Measurements from ENCODE around the gene PSMD5.

The PSMD5 gene

DNA sequence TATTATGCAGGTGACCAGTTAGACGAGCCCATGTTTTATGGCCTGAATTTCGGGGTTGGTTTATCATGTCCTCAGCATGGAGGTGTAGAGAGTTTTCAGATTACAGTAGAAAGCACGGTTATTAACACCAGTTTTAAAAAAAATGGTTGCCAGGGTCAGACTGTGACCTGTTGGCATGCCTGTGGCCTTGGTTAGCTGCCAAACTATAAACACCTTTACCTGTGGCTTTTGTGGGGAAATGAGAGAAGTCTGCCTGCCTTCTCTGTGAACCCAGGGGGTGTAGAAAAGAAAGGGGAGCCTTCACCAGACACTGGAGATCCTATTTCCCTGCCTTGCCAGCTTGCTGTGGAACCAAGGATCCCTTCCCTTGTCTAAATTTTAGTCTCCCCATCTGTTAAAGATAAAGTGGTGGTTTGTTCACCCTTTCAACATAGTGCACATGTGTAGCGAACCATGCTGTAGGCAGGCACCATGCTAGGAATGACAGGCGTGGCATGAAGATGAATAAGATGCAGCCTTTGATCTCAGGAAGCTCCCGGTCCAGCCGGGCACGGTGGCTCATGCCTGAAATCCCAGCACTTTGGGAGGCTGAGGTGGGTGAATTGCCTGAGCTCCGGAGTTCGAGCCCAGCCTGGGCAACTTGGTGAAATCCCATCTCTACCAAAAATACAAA, 40.3 kb upstream of the PSMD5 start:
- Histone ChIP-seq H3K36me3 (ENCODE audit: control insufficient read depth, low read depth, low read length) (no peaks in the 10 kb centered on the region), H3K4me3 (ENCODE audit: low read length) (no peak overlapping the region), H3K4me1 (ENCODE audit: control insufficient read depth, low read depth, low read length) (peaks cover 6% of the 10 kb centered on the region), H3K9me3 (ENCODE audit: control insufficient read depth, low read depth, low read length) (no peaks in the 10 kb centered on the region), H3K27me3 (ENCODE audit: control insufficient read depth, insufficient read depth, low read length) (peaks cover 2% of the 10 kb centered on the region), H3K27ac (ENCODE audit: low read length) (no peak overlapping the region), H3K9ac (ENCODE audit: low read length) (no peak overlapping the region)

- no peak overlapping the region for H3K27ac ChIP-seq (ENCODE audit: low read length)
- peaks cover 20% of the 10 kb centered on the region for H3K4me1 ChIP-seq (ENCODE audit: control insufficient read depth, low read depth, low read length)
- H3K27me3 ChIP-seq (ENCODE audit: control insufficient read depth, insufficient read depth, low read length) = peaks cover 18% of the 10 kb centered on the region
- no peaks in the 10 kb centered on the region for H3K36me3 ChIP-seq (ENCODE audit: control insufficient read depth, low read depth, low read length)
- H3K4me3 ChIP-seq (ENCODE audit: low read length) = no peak overlapping the region
- no peaks in the 10 kb centered on the region for H3K9me3 ChIP-seq (ENCODE audit: control insufficient read depth, low read depth, low read length)
- no peak overlapping the region for H3K9ac ChIP-seq (ENCODE audit: low read length)
Observed at GRCh38 chr9:120879446-120879845, 36.7 kb upstream of the PSMD5 start.

DNA sequence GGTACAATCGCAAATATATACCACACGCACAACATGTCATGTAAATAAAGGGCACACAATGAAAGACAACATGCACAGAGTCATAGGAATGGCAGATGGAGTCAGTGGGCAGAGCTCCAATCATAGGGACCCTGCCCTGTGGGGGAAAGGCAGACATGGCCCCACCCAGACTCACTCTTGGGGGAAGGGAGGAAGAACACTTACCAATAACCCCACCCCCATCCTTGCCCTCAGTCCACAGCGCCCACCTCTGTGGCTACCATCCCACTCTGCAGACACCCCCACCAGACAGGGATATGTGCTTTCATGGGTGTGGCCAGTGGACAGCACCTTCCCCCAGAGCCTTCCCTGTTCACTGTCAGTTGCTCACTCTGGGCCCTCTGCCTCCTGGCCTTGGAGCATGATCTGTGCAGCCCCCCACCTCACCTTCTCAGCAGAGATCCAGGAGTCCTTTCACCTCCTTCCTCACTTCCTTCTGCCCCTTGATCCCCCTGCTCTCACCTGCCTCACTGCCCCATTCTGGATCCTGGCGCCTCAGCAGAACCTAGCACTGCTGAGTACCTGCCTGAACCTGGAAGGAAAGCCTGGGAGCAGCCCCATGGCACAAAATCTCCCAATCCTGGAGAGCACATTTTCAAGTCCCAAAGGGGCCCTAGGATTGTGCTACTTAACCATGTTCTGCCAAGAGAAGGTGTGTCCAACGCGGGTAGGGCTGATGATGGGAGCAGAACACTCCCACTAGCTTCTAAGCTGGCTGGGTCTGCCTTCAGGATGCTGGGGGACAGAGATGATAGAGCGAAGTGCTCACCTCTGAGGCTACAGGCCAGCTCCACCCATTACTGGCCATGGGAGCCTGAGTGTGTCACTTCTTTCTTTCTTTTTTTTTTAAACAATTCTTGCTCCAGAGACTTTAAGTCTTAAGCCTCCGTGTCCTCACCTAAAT, 35.7 kb upstream of the PSMD5 start:
- Histone ChIP-seq H3K4me1 (ENCODE audit: control insufficient read depth, low read depth, low read length) (peaks cover 30% of the 10 kb centered on the region), H3K9ac (ENCODE audit: low read length) (no peak overlapping the region), H3K4me3 (ENCODE audit: low read length) (no peak overlapping the region), H3K36me3 (ENCODE audit: control insufficient read depth, low read depth, low read length) (no peaks in the 10 kb centered on the region), H3K27ac (ENCODE audit: low read length) (no peak overlapping the region), H3K27me3 (ENCODE audit: control insufficient read depth, insufficient read depth, low read length) (peaks cover 18% of the 10 kb centered on the region), H3K9me3 (ENCODE audit: control insufficient read depth, low read depth, low read length) (no peaks in the 10 kb centered on the region)

DNA sequence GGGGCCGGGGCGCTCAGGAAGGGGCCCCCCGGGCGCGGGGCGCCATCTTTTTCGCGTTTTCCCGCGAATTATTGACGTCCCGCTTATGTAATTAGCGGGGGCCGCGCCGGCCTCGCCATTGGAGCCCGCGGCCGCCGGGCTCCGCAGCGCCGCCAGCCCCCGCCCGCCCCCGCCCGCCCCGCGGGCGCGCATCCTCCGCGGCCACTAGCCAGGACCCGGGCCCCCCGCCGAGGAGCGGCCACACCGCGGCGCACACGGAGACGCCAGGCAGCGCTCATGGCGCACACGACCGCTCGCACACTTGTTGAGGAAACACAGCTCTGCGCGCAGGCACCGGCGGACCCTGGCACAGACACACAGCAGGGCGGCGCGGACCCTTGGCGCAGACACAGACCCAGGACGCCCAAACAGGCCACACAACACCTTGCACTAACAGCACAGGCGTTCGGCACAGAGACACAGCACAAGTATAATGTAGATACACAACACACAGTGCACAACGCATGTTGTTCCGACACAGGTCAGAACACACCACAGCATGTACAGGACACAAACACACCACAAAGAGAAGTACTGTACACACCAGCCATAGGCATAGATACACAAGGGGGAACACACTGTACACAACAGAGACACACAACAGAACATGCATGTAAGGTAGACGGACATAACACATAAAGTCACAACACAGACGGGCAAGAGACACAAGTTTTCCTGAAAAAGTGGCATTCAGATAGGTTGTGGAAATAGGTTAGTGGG, 34.7 kb upstream of the PSMD5 start:
- H3K9ac ChIP-seq (ENCODE audit: low read length) = no peak overlapping the region
- peaks cover 40% of the 10 kb centered on the region for H3K4me1 ChIP-seq (ENCODE audit: control insufficient read depth, low read depth, low read length)
- H3K27ac ChIP-seq (ENCODE audit: low read length) = no peak overlapping the region

DNA sequence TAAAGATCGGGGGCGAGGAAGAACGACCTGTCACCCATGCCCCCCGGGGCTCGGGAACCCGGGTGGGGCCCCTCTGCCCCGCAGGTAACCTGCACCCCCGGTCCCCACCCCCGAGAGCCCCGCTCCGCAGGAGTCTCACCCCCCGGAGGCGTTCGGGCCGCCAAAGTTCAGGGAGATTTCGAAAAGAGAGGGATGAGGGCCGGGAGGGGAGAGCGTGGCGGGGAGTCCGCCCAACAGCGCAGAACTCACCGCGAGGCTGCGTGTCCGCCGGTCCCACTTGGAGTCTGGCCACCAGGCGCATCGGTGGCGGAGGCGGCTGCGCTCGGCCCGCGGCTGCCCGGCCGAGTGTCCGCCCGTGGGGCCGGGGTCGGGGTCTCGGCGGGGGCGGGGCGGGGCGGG, 34.1 kb upstream of the PSMD5 start, which contains the start of gene PHF19:
PHF19 (minus strand) TSS at position 347 of the 399 bp plus-strand sequence. CDS start 2,447 bp downstream, outside the sequence.
- no peaks in the 10 kb centered on the region for H3K36me3 ChIP-seq (ENCODE audit: control insufficient read depth, low read depth, low read length)
- peak within 1 kb of the TSS; percentile 66 for H3K9ac ChIP-seq (ENCODE audit: low read length)
- H3K27me3 ChIP-seq (ENCODE audit: control insufficient read depth, insufficient read depth, low read length) = peaks cover 18% of the 10 kb centered on the region
- no peak within 1 kb of the TSS for H3K27ac ChIP-seq (ENCODE audit: low read length)
- H3K4me3 ChIP-seq (ENCODE audit: low read length) = peak within 1 kb of the TSS; percentile 78
- H3K9me3 ChIP-seq (ENCODE audit: control insufficient read depth, low read depth, low read length) = no peaks in the 10 kb centered on the region
- peaks cover 45% of the 10 kb centered on the region for H3K4me1 ChIP-seq (ENCODE audit: control insufficient read depth, low read depth, low read length)

More for the DNA sequence above, 34.7 kb upstream of the PSMD5 start:
- no peaks in the 10 kb centered on the region for H3K36me3 ChIP-seq (ENCODE audit: control insufficient read depth, low read depth, low read length)
- H3K27me3 ChIP-seq (ENCODE audit: control insufficient read depth, insufficient read depth, low read length) = peaks cover 18% of the 10 kb centered on the region
- peak overlapping the region; percentile 61 for H3K4me3 ChIP-seq (ENCODE audit: low read length)
- no peaks in the 10 kb centered on the region for H3K9me3 ChIP-seq (ENCODE audit: control insufficient read depth, low read depth, low read length)

DNA sequence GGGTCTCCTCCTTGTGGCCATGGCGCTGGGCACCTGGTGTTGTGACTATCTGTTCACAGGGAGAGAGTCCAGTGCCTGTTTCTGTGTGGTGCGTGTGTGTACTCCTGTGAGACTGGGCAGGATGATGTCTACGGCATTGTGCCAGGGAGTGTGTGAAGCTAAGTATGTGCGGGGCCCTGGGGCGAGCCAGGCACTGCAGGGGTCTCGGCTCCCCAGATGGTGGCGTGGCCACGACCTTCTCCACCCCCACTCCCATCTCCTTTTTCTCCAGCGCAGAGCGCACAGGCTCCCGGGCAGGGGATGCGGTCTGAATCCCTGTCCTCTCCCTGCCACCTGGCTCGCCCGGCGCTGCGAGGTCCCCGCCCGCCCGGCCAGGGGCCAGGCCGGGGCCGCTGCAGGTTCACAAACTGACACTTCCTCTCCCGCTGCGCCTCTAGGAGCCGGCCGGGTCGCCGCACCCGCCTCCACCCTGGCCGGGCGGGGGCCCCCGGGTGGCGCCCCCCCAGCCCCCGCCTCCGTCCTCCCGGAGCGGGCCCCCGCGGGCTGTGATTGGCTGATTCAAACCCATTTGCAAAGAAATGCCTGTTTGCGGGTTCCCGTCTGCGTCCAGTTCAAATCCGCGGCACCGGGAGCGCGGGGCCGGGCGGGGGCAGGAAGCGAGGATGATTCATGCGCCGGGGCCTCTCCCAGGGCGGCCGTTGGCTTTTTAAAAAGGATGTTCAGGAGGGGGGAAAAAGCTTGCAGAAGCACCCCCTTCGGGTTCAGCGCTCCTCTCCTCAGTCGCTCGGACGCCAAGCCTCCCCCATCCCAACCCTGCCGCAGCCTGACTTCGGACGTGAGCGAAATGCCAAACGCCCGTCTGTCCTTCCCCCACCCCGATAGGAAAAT, 33.5 kb upstream of the PSMD5 start:
- Histone ChIP-seq H3K27me3 (ENCODE audit: control insufficient read depth, insufficient read depth, low read length) (peaks cover 18% of the 10 kb centered on the region), H3K27ac (ENCODE audit: low read length) (no peak overlapping the region), H3K9me3 (ENCODE audit: control insufficient read depth, low read depth, low read length) (no peaks in the 10 kb centered on the region), H3K36me3 (ENCODE audit: control insufficient read depth, low read depth, low read length) (no peaks in the 10 kb centered on the region), H3K4me3 (ENCODE audit: low read length) (peak overlapping the region; percentile 78), H3K9ac (ENCODE audit: low read length) (peak overlapping the region; percentile 66), H3K4me1 (ENCODE audit: control insufficient read depth, low read depth, low read length) (peaks cover 45% of the 10 kb centered on the region)

- H3K27me3 ChIP-seq (ENCODE audit: control insufficient read depth, insufficient read depth, low read length) = peaks cover 18% of the 10 kb centered on the region
- H3K9me3 ChIP-seq (ENCODE audit: control insufficient read depth, low read depth, low read length) = no peaks in the 10 kb centered on the region
- H3K9ac ChIP-seq (ENCODE audit: low read length) = no peak overlapping the region
- H3K4me3 ChIP-seq (ENCODE audit: low read length) = peak overlapping the region; percentile 78
- no peaks in the 10 kb centered on the region for H3K36me3 ChIP-seq (ENCODE audit: control insufficient read depth, low read depth, low read length)
- no peak overlapping the region for H3K27ac ChIP-seq (ENCODE audit: low read length)
- peaks cover 45% of the 10 kb centered on the region for H3K4me1 ChIP-seq (ENCODE audit: control insufficient read depth, low read depth, low read length)
Observed at GRCh38 chr9:120875643-120875953, 32.9 kb upstream of the PSMD5 start.

- Histone ChIP-seq H3K4me3 (ENCODE audit: low read length) (no peak overlapping the region), H3K27me3 (ENCODE audit: control insufficient read depth, insufficient read depth, low read length) (peaks cover 18% of the 10 kb centered on the region), H3K4me1 (ENCODE audit: control insufficient read depth, low read depth, low read length) (peaks cover 45% of the 10 kb centered on the region), H3K36me3 (ENCODE audit: control insufficient read depth, low read depth, low read length) (no peaks in the 10 kb centered on the region), H3K27ac (ENCODE audit: low read length) (no peak overlapping the region), H3K9ac (ENCODE audit: low read length) (no peak overlapping the region), H3K9me3 (ENCODE audit: control insufficient read depth, low read depth, low read length) (no peaks in the 10 kb centered on the region)
Observed at GRCh38 chr9:120875195-120875565, 32.5 kb upstream of the PSMD5 start.

- H3K9ac ChIP-seq (ENCODE audit: low read length) = no peak overlapping the region
- peaks cover 45% of the 10 kb centered on the region for H3K4me1 ChIP-seq (ENCODE audit: control insufficient read depth, low read depth, low read length)
- peaks cover 18% of the 10 kb centered on the region for H3K27me3 ChIP-seq (ENCODE audit: control insufficient read depth, insufficient read depth, low read length)
- no peaks in the 10 kb centered on the region for H3K36me3 ChIP-seq (ENCODE audit: control insufficient read depth, low read depth, low read length)
- H3K9me3 ChIP-seq (ENCODE audit: control insufficient read depth, low read depth, low read length) = no peaks in the 10 kb centered on the region
- H3K4me3 ChIP-seq (ENCODE audit: low read length) = peak overlapping the region; percentile 33
- H3K27ac ChIP-seq (ENCODE audit: low read length) = peak overlapping the region; percentile 28
Observed at GRCh38 chr9:120874226-120875194, 31.8 kb upstream of the PSMD5 start.

DNA sequence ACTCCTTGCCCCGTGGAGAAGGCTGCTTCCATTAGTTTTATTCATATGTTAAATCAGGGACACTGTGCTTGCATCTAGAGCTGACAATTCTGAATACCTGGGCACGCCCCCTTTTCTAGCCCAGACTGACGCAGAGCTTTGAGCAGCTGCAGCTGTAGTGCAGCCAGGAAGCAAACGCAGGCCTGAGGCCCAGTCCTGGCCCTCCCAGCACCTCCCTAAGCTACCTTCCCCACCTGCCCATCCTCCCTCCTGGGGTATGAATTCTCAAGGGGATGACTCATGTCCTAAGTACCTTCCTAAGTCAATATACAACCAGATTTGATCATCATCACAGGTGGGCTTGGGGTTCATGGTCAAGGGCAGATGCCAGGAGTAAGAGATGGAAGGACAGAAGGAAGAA, 30.8 kb upstream of the PSMD5 start:
- Histone ChIP-seq H3K9me3 (ENCODE audit: control insufficient read depth, low read depth, low read length) (no peaks in the 10 kb centered on the region), H3K36me3 (ENCODE audit: control insufficient read depth, low read depth, low read length) (no peaks in the 10 kb centered on the region), H3K27me3 (ENCODE audit: control insufficient read depth, insufficient read depth, low read length) (peaks cover 18% of the 10 kb centered on the region), H3K9ac (ENCODE audit: low read length) (no peak overlapping the region), H3K4me3 (ENCODE audit: low read length) (peak overlapping the region; percentile 33), H3K4me1 (ENCODE audit: control insufficient read depth, low read depth, low read length) (peaks cover 41% of the 10 kb centered on the region), H3K27ac (ENCODE audit: low read length) (peak overlapping the region; percentile 52)

Data from iPS-18a (cell line).